HG02870 (cell line): ENCODE data around the gene SPATA25.
A peak's percentile ranks its signal among the peaks of the same experiment; 100 is the strongest.
"Not testable (repeated sequence)": the region's sequence is repeated elsewhere in the genome, so short reads cannot be mapped to it uniquely, and the experiment has no call there.

Source experiments
- ATAC-seq: cut with Tn5 transposase; IDR thresholded peaks from one replicate; pipeline ENCODE4 v1.9.1; 2021; ENCODE audit warnings: mild to moderate bottlenecking, moderate library complexity; ENCODE audit not compliant: unreplicated experiment

Gene SPATA25

GRCh38 chr20:45887346-45887715 lies at the start of gene SPATA25:
TSS of gene SPATA25 (minus strand) at chr20:45887622. CDS start at chr20:45887590, 32 bp downstream.
- no peak for ATAC-seq

DNA sequence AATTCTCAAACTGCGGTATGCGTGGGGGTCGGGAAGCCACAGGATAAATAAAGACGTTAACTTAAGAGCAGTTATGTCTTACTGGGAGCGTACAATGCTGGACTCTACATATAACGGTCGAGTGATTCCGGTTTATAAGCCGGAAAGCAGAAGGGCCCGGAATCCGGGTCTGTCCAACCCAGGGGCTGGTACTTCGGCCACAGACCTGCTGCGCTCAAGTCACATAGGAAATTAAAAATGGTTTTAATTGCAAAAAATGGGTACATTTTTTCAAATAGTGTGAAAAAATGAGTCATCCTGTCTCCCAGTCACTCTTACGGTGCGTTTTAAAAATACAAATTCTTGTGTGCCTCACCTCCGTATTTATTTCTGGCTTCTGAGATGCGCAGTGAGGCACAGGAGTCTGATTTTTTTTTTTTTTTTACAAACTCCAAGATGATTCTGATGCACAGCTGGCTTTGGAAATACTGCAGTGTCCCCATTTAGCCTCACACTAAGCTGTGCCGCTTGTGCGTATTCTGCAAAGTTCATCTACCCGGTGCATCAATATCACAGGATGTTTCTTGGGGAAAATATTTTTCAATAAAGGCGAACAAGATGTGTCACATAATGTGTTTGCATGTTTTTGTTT lies 48.1 kb upstream of the SPATA25 start:
- ATAC-seq = no peak

GRCh38 chr20:45934586-45935415 lies 47.4 kb upstream of the SPATA25 start, which contains the start of gene PCIF1:
TSS of gene PCIF1 (plus strand) at chr20:45934683. CDS start at chr20:45939000, 4,317 bp downstream.
- peak; percentile 78 for ATAC-seq

DNA sequence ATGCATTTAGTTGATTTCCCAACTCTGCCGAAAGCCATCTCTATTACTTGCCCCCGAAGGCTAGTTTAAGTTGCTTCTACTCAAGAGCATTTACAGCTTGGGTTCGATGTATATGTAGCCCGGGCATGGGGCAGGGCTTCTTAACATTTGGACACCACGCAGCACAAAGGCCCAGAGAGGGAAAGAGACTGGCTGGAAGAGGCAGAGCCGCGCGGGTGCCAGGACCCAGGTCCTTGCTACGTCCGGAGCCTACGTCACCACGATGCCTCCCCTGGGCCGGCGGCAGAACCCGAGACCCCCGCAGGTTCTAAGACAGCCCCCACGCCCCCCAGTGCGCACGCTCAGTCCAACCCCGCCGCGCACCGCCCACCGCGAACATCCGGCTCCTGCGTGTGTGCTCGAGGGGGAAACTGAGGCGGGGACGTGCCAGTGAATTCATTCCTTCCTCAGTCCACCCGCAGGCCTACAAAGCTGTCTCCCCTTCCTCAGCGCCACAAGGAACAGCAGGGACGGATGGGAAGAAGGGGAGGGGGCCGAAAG lies 46.7 kb upstream of the SPATA25 start:
- peak; percentile 14 for ATAC-seq

DNA sequence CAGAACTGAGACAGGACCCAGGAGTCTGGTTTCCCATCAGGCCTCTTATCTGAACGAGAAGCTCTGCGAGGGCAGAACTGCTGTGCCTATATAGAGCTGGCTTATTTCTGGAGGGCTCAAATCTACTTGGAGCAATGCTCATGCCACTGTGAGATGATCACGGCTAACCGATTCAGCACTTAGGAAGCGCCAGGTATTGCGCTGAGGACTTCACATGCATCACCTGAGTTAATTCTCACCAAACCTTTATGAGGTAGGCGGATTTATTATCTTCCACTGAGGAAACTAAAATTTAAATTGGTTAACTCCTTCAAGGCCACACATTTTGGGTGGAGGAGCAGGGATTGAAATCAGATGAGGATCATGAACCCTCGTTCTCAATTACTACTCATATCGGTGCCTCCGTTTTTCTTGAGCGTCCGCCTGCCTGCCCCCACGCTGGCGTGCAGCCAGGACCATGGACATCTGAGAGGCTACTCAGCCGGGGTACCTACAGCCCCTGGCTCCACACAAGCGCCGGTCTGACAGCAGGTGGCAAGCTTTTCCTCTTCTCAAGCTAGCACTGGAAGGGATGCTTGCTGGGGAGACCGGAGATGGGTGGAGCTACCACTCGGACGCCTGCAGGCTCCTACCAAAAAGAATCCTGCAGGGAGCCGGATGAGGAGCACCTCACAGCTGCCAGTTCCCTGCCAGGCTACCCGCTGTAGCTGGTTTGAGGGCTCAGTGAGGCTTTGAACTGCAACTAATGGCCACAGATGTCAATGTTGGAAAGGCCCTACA lies 46.0 kb upstream of the SPATA25 start:
- no peak for ATAC-seq

GRCh38 chr20:45931680-45932079 lies 44.3 kb upstream of the SPATA25 start:
- not testable (repeated sequence) for ATAC-seq

- ATAC-seq = no peak
Observed at GRCh38 chr20:45927071-45927878, 39.9 kb upstream of the SPATA25 start.

- no peak for ATAC-seq
Observed at GRCh38 chr20:45926731-45927070, 39.3 kb upstream of the SPATA25 start.

DNA sequence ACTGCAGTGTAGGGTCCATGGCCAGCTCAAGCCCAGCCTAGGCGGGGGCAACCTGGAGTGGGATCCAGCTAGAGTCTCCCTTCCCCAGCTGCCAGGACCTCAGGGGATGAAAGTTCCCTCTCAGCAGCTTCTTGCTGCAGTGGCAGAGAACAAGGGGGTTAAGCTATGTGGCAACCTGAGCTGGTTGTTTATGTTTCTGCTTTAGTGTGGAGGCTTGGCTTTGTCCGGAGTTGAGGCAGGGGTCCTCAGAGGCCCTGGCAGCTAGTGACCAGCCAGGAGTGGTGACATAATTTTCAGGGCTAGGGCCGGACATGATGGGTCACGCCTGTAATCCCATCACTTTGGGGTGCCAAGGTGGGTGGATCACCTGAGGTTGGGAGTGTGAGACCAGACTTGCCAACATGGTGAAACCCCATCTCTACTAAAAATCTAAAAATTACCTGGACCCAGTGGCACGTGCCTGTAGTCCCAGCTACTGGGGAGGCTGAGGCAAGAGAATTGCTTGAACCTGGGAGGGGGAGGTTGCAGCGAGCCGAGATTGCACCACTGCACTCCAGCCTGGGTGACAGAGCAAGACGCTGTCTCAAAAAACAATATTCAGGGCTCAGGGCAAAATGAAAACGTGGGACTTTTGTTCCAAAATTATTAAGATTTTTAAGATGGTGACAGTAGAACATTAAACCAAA lies 38.5 kb upstream of the SPATA25 start:
- ATAC-seq = no peak

- ATAC-seq = no peak
Observed at GRCh38 chr20:45924391-45925261, 37.2 kb upstream of the SPATA25 start.

- ATAC-seq = no peak
Observed at GRCh38 chr20:45921337-45922189, 34.1 kb upstream of the SPATA25 start.

- no peak for ATAC-seq
Observed at GRCh38 chr20:45920462-45921336, 33.3 kb upstream of the SPATA25 start.

DNA sequence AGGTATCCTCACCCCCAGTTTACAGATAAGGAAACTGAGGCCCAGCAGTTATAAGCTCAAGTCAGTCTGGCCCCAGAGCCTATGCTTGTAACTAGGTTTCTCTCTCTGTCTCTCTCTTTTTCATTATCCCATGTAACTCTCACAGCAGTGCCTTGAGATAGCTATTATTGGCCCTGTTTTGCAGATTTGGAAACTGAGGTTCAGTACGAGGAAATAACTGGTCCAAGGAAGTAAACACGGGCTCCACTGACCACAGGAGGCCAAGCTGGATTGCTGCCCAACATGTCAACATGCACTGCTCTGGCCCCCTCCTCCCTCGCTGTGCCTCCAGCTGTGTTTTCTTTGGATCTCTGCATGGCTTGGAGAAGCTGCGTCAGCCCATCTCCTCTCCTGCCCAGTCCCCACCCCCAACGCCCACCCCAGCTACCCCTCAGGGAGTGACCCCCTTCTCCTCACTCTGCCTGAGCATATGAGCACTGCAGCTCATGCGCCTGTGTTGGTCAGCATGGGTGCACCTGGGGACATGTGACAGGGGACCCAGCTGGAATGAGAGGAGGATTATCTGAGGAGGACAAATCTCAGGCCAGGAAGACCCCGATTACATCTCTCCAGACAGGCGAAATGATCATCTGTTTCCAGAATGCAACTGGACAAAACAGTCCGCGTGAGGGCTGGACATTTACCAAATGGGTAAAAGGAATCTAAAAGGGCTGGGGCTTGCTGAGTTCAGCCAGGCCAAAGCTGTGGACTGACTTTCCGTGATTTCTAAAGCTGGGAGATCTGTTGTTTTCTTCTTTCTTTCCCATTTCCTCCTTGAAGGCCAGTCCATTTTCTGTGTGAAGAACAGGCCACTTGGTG lies 32.3 kb upstream of the SPATA25 start:
- ATAC-seq = no peak

- ATAC-seq = no peak
Observed at GRCh38 chr20:45918779-45919537, 31.5 kb upstream of the SPATA25 start.

DNA sequence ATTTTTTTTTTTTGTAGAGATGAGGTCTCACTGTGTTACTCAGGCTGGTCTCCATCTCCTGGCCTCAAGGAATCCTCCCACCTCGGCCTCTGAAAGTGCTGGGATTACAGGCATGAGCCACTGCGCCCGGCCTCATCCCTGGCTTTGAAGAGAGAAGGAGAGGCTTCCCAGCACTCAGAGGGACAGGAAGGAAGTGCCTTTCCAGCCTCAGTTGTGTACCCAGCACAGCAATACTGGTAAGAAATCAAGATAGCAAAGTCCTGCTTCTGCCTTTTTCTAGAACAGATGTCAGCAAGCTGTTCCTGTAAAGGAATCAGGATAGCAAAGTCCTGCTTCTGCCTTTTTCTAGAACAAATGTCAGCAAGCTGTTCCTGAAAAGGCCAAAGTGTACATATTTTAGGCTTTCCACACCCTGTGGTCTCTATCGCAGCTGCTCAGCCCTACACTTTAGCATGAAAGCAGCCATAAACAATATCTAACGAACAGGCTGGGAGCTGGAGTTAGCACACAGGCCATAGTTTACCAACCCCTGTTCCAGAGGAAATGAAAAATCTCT lies 30.8 kb upstream of the SPATA25 start:
- no peak for ATAC-seq
